ENCODE data around the gene DCDC2. TPM values are rescaled to one million over a fixed set of nuclear protein-coding genes. Genes with fewer than 3 reads are reported as not detected.

The DCDC2 gene
- total and polyA plus RNA-seq, 9 donors, result 0.19 to 12.4 (median 1.1) TPM; not detected in 1

DNA sequence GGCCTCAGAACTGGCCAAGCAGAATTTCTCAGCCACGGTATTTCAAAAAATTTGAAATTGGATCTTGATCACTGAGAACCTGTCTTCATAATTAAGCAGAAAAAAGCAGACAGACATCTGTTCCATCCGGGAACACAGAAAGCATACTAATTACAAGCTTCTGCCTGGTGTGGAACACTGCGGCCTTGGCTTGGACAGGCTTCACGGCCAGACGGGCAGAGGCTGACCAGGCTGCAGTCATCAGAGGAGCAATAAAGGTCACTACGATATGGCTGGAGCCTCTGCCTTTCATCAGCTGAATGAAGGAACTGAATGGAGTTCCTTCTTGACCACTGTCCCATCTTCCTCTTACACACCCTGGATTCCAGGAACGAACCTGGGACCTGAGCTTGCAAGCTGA lies 235.7 kb downstream of the DCDC2 start:
- intact Hi-C loops (cut with DNase I), result no loop called here

More for the DNA sequence above, 235.7 kb downstream of the DCDC2 start:
- no peak for DNase-seq
- Histone ChIP-seq H3K4me1 (ENCODE audit: insufficient read depth) (peaks cover 1% of the 10 kb centered on the region), H3K4me3 (no peak overlapping the region), H3K27ac (no peak overlapping the region), H3K27me3 (no peaks in the 10 kb centered on the region), H3K36me3 (no peaks in the 10 kb centered on the region), H3K9me3 (no peaks in the 10 kb centered on the region)
- WGBS, 3 donors, result 39 to 51% (median 47%) methylated on average over 7 of the region's 7 CpGs
- TF ChIP-seq, protein P1, sequence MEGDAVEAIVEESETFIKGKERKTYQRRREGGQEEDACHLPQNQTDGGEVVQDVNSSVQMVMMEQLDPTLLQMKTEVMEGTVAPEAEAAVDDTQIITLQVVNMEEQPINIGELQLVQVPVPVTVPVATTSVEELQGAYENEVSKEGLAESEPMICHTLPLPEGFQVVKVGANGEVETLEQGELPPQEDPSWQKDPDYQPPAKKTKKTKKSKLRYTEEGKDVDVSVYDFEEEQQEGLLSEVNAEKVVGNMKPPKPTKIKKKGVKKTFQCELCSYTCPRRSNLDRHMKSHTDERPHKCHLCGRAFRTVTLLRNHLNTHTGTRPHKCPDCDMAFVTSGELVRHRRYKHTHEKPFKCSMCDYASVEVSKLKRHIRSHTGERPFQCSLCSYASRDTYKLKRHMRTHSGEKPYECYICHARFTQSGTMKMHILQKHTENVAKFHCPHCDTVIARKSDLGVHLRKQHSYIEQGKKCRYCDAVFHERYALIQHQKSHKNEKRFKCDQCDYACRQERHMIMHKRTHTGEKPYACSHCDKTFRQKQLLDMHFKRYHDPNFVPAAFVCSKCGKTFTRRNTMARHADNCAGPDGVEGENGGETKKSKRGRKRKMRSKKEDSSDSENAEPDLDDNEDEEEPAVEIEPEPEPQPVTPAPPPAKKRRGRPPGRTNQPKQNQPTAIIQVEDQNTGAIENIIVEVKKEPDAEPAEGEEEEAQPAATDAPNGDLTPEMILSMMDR (IDR thresholded peaks at IDR 0.05), result no peak
- no peak for TF ChIP-seq EP300 (IDR thresholded peaks at IDR 0.05)
- TF ChIP-seq POLR2A (IDR thresholded peaks at IDR 0.05), result no peak

Small RNA genes lying within 50 kb of the gene (small RNA-seq; reads per million reads assigned to genes)
- gene RF00218 (not detected), gene RNU6-391P (not detected)

Other genes starting within 250 kb of the DCDC2 start
- not detected for gene NRSN1, start 231.8 kb downstream of the DCDC2 start, total RNA-seq
- gene NRSN1, start 231.8 kb downstream of the DCDC2 start, polyA plus RNA-seq, result under 1 TPM in 1 of 2 donors, not detected in 1; 0.13 TPM
- 10 to 100 TPM; 13.7 to 20.6 (median 16.4) TPM for gene MRS2, start 44.9 kb upstream of the DCDC2 start, total RNA-seq
- gene MRS2, start 44.9 kb upstream of the DCDC2 start, polyA plus RNA-seq, result 10 to 100 TPM in 1 of 2 donors, 1 to 10 TPM in 1; 10.0 to 18.3 TPM
- 1 to 10 TPM; 2.0 to 3.3 (median 3.0) TPM for gene GPLD1, start 131.5 kb upstream of the DCDC2 start, total RNA-seq
- 1 to 10 TPM; 1.2 to 2.3 TPM for gene GPLD1, start 131.5 kb upstream of the DCDC2 start, polyA plus RNA-seq
- gene ALDH5A1, start 136.9 kb upstream of the DCDC2 start, total RNA-seq, result 10 to 100 TPM in 4 of 7 donors, 1 to 10 TPM in 3; 5.4 to 17.0 (median 10.1) TPM
- gene ALDH5A1, start 136.9 kb upstream of the DCDC2 start, polyA plus RNA-seq, result 10 to 100 TPM in 1 of 2 donors, 1 to 10 TPM in 1; 4.1 to 14.1 TPM

Measured in ovary (tissue), 9 donors.